HFFc6 (cell line): ENCODE results near the gene MBNL2. TPM values are rescaled to one million over a fixed set of nuclear protein-coding genes. Genes with fewer than 3 reads are reported as not detected.
A peak's percentile ranks its signal among the peaks of the same experiment; 100 is the strongest.

ENCODE experiments used
- DNase-seq: peaks from one replicate; pipeline ENCODE4 v3.0.0-alpha.2; 2018
- H3K27ac Mint-ChIP-seq: 2 replicates; pipeline ENCODE4 v1.8.0; 2020; ENCODE audit warnings: mild to moderate bottlenecking, mixed read lengths
- H3K27me3 Mint-ChIP-seq: 2 replicates; pipeline ENCODE4 v1.8.0; 2021; ENCODE audit warnings: mild to moderate bottlenecking, moderate library complexity, mixed read lengths; ENCODE audit not compliant: insufficient read depth
- H3K36me3 Mint-ChIP-seq: 2 replicates; pipeline ENCODE4 v1.8.0; 2021; ENCODE audit warnings: low read depth, mixed read lengths
- H3K4me1 Mint-ChIP-seq: 2 replicates; pipeline ENCODE4 v1.8.0; 2020; ENCODE audit warnings: low read depth, mixed read lengths
- H3K4me3 Mint-ChIP-seq: 2 replicates; pipeline ENCODE4 v1.8.0; 2020; ENCODE audit warnings: mild to moderate bottlenecking, moderate library complexity, mixed read lengths
- H3K9me3 Mint-ChIP-seq: 2 replicates; pipeline ENCODE4 v1.8.0; 2020; ENCODE audit warnings: mild to moderate bottlenecking, mixed read lengths
- total RNA-seq, 6 experiments: library from RNA; stranded (reverse); fragmentation: NEBNext Ultra II Directional; extraction: Animal tissue kit (Norgen Biotek cat#: 25700); gene quantifications; 2 replicates in 1 of 6; 3 replicates in 5 of 6; pipeline ENCODE4 v1.2.3, GENCODE V29; 2021
- TF ChIP-seq, protein P1 (sequence below): fragments of 200-600 bp; sonication (generic); IDR thresholded peaks from 2 replicates; pipeline ENCODE4 v1.5.0; 2021; ENCODE audit warnings: antibody characterized with exemption, mild to moderate bottlenecking

MBNL2 gene
- total RNA-seq, 6 experiments from 2014 or later = 78.5 to 138 (median 99.8) TPM

DNA sequence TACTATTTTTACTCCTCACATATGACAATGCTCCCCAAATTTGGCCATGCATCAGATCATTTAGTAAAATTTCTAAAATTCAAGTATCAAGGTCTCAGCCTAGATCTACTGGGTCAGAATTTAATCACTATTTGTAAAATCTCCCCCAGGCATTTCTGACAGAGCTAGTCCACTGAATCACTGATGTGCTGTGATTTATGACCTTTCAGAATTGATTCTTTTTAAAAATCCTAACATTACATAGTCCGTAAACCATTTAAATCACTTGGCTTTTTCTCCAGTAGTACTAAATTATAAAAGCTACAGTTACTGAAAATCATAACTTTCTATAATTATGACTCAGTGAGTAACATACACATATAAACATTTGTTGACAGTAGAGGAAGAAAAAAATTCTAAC is 119.0 kb downstream of the MBNL2 start:
- no peaks in the 10 kb centered on the region; the same call in none of the 2 replicates for H3K27me3 Mint-ChIP-seq
- TF ChIP-seq, protein P1, sequence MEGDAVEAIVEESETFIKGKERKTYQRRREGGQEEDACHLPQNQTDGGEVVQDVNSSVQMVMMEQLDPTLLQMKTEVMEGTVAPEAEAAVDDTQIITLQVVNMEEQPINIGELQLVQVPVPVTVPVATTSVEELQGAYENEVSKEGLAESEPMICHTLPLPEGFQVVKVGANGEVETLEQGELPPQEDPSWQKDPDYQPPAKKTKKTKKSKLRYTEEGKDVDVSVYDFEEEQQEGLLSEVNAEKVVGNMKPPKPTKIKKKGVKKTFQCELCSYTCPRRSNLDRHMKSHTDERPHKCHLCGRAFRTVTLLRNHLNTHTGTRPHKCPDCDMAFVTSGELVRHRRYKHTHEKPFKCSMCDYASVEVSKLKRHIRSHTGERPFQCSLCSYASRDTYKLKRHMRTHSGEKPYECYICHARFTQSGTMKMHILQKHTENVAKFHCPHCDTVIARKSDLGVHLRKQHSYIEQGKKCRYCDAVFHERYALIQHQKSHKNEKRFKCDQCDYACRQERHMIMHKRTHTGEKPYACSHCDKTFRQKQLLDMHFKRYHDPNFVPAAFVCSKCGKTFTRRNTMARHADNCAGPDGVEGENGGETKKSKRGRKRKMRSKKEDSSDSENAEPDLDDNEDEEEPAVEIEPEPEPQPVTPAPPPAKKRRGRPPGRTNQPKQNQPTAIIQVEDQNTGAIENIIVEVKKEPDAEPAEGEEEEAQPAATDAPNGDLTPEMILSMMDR = no peak
- H3K4me1 Mint-ChIP-seq = peaks cover 45% of the 10 kb centered on the region
- no peaks in the 10 kb centered on the region for H3K9me3 Mint-ChIP-seq
- H3K4me3 Mint-ChIP-seq = peak overlapping the region; percentile 4; the same call in 1 of the 2 replicates
- DNase-seq = no peak
- H3K36me3 Mint-ChIP-seq = peaks cover 20% of the 10 kb centered on the region
- H3K27ac Mint-ChIP-seq = peak overlapping the region; percentile 66

- no peak overlapping the region for H3K4me3 Mint-ChIP-seq
- H3K27ac Mint-ChIP-seq = peak overlapping the region; percentile 24; the same call in 1 of the 2 replicates
- no peaks in the 10 kb centered on the region; the same call in none of the 2 replicates for H3K27me3 Mint-ChIP-seq
- H3K4me1 Mint-ChIP-seq = peaks cover 49% of the 10 kb centered on the region
- DNase-seq = no peak
- peaks cover 26% of the 10 kb centered on the region for H3K36me3 Mint-ChIP-seq
- TF ChIP-seq, protein P1 = no peak
- no peaks in the 10 kb centered on the region for H3K9me3 Mint-ChIP-seq
Measured at GRCh38 chr13:97342136-97342535, 120.0 kb downstream of the MBNL2 start.

- Mint-ChIP-seq H3K27me3 (peaks cover 5% of the 10 kb centered on the region), H3K4me1 (peaks cover 49% of the 10 kb centered on the region), H3K9me3 (no peaks in the 10 kb centered on the region), H3K36me3 (peaks cover 34% of the 10 kb centered on the region), H3K27ac (peak overlapping the region; percentile 57), H3K4me3 (no peak overlapping the region)
- DNase-seq = no peak
- TF ChIP-seq, protein P1 = no peak
Measured at GRCh38 chr13:97342936-97343335, 120.8 kb downstream of the MBNL2 start.

GRCh38 chr13:97344265-97345175 is 122.4 kb downstream of the MBNL2 start:
- Mint-ChIP-seq H3K9me3 (no peaks in the 10 kb centered on the region), H3K4me3 (no peak overlapping the region), H3K27me3 (peaks cover 5% of the 10 kb centered on the region), H3K36me3 (peaks cover 48% of the 10 kb centered on the region), H3K4me1 (peaks cover 49% of the 10 kb centered on the region), H3K27ac (peak overlapping the region; percentile 44)
- peak; percentile 47 for DNase-seq
- TF ChIP-seq, protein P1 = peak; percentile 81

GRCh38 chr13:97346097-97346496 is 124.0 kb downstream of the MBNL2 start:
- DNase-seq = no peak
- no peak overlapping the region for H3K4me3 Mint-ChIP-seq
- H3K4me1 Mint-ChIP-seq = peaks cover 43% of the 10 kb centered on the region
- peaks cover 63% of the 10 kb centered on the region for H3K36me3 Mint-ChIP-seq
- peaks cover 5% of the 10 kb centered on the region; the same call in 1 of the 2 replicates for H3K27me3 Mint-ChIP-seq
- no peaks in the 10 kb centered on the region; the same call in 1 of the 2 replicates for H3K9me3 Mint-ChIP-seq
- H3K27ac Mint-ChIP-seq = peak overlapping the region; percentile 5; the same call in 1 of the 2 replicates
- TF ChIP-seq, protein P1 = no peak
